Measurements from ENCODE around the gene ABCG4. TPM values are rescaled to one million over a fixed set of nuclear protein-coding genes. Genes with fewer than 3 reads are reported as not detected.
"Not testable (repeated sequence)": the region's sequence is repeated elsewhere in the genome, so short reads cannot be mapped to it uniquely, and the experiment has no call there.

Gene ABCG4
- total and polyA plus RNA-seq, 2 donors from 2014 or later = 0.25 to 0.52 TPM

DNA sequence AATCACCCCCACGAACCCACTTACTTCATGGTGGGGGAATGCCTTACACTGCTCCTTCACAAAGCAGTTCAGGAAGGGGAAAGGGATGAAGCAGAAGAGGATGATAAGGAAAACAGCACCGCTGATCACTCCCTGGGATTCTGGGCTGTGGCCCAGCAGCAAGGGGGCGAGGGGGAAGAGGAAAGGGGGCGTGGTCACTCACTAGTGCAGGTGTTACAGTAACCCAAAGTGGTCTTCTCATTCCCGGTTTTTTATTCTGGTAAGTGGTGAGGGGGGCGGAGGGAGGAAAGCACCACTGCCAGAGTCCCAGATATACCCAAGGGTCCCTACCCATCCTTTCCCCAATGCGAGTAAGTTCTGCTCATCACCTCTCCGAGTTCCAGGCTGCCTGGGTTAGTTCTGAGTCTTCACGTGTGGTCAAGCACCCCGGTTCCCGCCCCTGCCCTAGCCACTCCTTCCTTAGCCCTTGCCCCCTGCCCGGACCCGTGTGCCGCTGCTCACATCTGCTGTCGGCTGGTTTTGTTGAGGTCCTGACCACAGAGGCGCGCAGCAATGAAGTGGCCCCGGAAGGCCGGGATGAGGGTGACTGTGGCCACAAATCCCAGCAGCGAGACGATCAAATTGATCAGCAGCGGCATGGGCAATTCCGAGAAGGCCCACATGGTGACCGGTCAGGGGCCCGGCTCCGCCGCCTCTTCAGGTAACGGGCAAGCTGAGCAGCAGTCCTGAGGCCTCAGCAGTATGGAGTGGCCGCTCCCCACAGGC is 47.7 kb upstream of the ABCG4 start:
- no peak for FAIRE-seq

DNA sequence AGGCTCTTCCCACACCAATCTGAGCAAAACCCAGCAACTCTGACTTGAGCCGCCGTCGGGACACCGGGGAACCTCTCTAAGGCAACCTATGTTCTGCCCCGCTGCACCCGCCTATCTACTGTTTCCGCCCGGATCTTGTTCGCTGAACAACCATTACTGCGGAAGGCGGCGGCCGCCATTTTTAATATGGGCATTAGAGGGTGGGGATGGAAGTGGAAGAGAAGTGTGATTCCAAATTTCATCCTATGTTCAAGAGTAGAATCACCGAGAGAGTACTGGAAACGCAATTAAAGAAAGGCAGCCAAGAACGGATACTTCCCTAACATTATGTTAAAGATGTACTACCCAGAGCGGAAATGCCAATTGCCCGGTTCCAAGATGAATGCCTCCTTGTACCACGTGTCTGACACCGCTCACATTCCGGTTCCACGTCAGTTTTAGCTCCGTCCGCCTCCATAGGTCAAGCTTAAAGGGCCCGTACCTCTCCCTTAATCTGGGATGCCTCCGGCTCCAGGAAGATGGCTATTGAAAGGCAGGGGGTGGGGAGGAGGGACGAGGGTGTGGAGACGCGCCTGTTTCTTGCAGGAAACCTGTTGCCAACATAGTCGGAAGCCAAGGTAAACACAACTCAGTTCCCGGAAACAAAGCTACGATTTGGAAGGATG is 47.0 kb upstream of the ABCG4 start, which contains the start of gene DPAGT1:
TSS of gene DPAGT1 (minus strand) at position 95 of the 665 bp plus-strand sequence. CDS start 198 bp downstream, outside the sequence.
- H3K9me3 ChIP-seq (ENCODE audit: control insufficient read depth in 2 of 3, insufficient read depth in 1 of 3, low read length in 3 of 3) = no peaks in the 10 kb centered on the region
- H3K9ac ChIP-seq (ENCODE audit: low read length in 3 of 3) = peak within 1 kb of the TSS; percentile 82 to 90 (median 88)
- TF ChIP-seq, protein P1, sequence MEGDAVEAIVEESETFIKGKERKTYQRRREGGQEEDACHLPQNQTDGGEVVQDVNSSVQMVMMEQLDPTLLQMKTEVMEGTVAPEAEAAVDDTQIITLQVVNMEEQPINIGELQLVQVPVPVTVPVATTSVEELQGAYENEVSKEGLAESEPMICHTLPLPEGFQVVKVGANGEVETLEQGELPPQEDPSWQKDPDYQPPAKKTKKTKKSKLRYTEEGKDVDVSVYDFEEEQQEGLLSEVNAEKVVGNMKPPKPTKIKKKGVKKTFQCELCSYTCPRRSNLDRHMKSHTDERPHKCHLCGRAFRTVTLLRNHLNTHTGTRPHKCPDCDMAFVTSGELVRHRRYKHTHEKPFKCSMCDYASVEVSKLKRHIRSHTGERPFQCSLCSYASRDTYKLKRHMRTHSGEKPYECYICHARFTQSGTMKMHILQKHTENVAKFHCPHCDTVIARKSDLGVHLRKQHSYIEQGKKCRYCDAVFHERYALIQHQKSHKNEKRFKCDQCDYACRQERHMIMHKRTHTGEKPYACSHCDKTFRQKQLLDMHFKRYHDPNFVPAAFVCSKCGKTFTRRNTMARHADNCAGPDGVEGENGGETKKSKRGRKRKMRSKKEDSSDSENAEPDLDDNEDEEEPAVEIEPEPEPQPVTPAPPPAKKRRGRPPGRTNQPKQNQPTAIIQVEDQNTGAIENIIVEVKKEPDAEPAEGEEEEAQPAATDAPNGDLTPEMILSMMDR (IDR thresholded peaks at IDR 0.05; ENCODE audit: borderline replicate concordance, extremely low read depth, insufficient read depth) = no peak
- FAIRE-seq (peak; percentile 38), DNase-seq (peak; percentile 94 to 98 (median 94))
- H3K27me3 ChIP-seq (ENCODE audit: control insufficient read depth, insufficient read depth, low read length) = no peaks in the 10 kb centered on the region
- peaks cover 6 to 22% (median 19%) of the 10 kb centered on the region in 3 donors for H3K4me1 ChIP-seq (ENCODE audit: control insufficient read depth in 2 of 3, insufficient read depth in 2 of 3, low read depth in 1 of 3, low read length in 3 of 3)
- intact Hi-C loops (cut with DNase I) = no loop called here
- peak within 1 kb of the TSS; percentile 95 to 97 for H3K27ac ChIP-seq (ENCODE audit: low read depth in 2 of 2, low read length in 2 of 2)
- H3K4me3 ChIP-seq (ENCODE audit: low read length in 3 of 3) = peak within 1 kb of the TSS; percentile 71 to 97 (median 91)
- peaks cover 4 to 10% (median 9%) of the 10 kb centered on the region in 3 donors for H3K36me3 ChIP-seq (ENCODE audit: control insufficient read depth in 2 of 3, insufficient read depth in 3 of 3, low read length in 3 of 3)

More for the DNA sequence above, 47.7 kb upstream of the ABCG4 start:
- Histone ChIP-seq H3K9me3 (ENCODE audit: control insufficient read depth in 2 of 3, insufficient read depth in 1 of 3, low read length in 3 of 3) (no peaks in the 10 kb centered on the region), H3K36me3 (ENCODE audit: control insufficient read depth in 2 of 3, insufficient read depth in 3 of 3, low read length in 3 of 3) (peaks cover 4 to 11% (median 9%) of the 10 kb centered on the region in 3 donors), H3K4me3 (ENCODE audit: low read length in 3 of 3) (peak overlapping the region; percentile 71 to 97 (median 91)), H3K4me1 (ENCODE audit: control insufficient read depth in 2 of 3, insufficient read depth in 2 of 3, low read depth in 1 of 3, low read length in 3 of 3) (peaks cover 0 to 15% (median 12%) of the 10 kb centered on the region in 3 donors), H3K27me3 (ENCODE audit: control insufficient read depth, insufficient read depth, low read length) (no peaks in the 10 kb centered on the region), H3K27ac (ENCODE audit: low read depth in 2 of 2, low read length in 2 of 2) (peak overlapping the region; percentile 95 to 97), H3K9ac (ENCODE audit: low read length in 3 of 3) (peak overlapping the region; percentile 82 to 90 (median 88))
- TF ChIP-seq, protein P1 (IDR thresholded peaks at IDR 0.05; ENCODE audit: borderline replicate concordance, extremely low read depth, insufficient read depth) = peak; percentile 8
- peak in 2 of 5 donors; percentile 40 to 87 for DNase-seq
- intact Hi-C loops (cut with DNase I) = no loop called here

DNA sequence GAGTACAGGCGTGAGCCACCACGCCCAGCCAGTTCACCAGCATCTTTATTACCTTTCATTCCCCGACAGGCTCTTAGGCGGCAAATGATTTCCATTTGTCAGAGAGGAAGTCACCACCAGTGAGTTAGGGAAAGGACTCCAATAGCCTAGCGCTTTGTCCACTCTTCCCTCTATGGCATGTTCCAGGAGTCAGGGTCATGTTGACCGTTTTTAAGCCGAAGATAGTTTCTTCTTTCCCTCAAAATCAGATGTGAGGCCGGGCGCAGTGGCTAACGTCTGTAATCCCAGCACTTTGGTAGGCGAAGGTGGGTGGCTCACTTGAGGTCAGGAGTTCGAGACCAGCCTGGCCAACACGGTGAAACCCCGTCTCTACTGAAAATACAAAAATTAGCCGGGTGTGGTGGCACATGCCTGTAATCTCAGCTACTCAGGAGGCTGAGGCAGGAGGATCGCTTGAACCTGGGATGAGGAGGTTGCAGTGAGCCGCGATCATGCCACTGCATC is 45.6 kb upstream of the ABCG4 start:
- H3K4me3 ChIP-seq (ENCODE audit: low read length in 3 of 3) = peak overlapping the region in 1 of 3 donors; percentile 71
- DNase-seq; H3K27me3 ChIP-seq (ENCODE audit: control insufficient read depth, insufficient read depth, low read length); H3K9me3 ChIP-seq (ENCODE audit: control insufficient read depth in 2 of 3, insufficient read depth in 1 of 3, low read length in 3 of 3); intact Hi-C loops (cut with DNase I); H3K36me3 ChIP-seq (ENCODE audit: control insufficient read depth in 2 of 3, insufficient read depth in 3 of 3, low read length in 3 of 3); FAIRE-seq: not testable (repeated sequence)
- peaks cover 6 to 26% (median 20%) of the 10 kb centered on the region in 3 donors for H3K4me1 ChIP-seq (ENCODE audit: control insufficient read depth in 2 of 3, insufficient read depth in 2 of 3, low read depth in 1 of 3, low read length in 3 of 3)
- H3K27ac ChIP-seq (ENCODE audit: low read depth in 2 of 2, low read length in 2 of 2) = peak overlapping the region in 1 of 2 donors; percentile 59
- H3K9ac ChIP-seq (ENCODE audit: low read length in 3 of 3) = peak overlapping the region in 1 of 3 donors; percentile 82
